HepG2 (cell line): Measurements from ENCODE around the gene JPH2. TPM values are rescaled to one million over a fixed set of nuclear protein-coding genes. Genes with fewer than 3 reads are reported as not detected.
A peak's percentile ranks its signal among the peaks of the same experiment; 100 is the strongest.

Experiments
- CBX2 ChIP-seq, 2 experiments: fragments of 200-600 bp in 1 of 2; sonication (generic); formaldehyde crosslinking in 1 of 2; IDR thresholded peaks; 2 replicates each; pipeline versions ENCODE4 v1.7.0 to v1.8.1; 2018 to 2022; ENCODE audit warnings: low read depth in 2 of 2, low read length in 1 of 2, mild to moderate bottlenecking in 1 of 2, missing genetic modification reagents in 1 of 2
- CCAR2 ChIP-seq: fragments of 200-400 bp; formaldehyde crosslinking; optimal IDR thresholded peaks from 2 replicates; pipeline ENCODE3; 2018; ENCODE audit warnings: low read depth, mild to moderate bottlenecking, low read length, moderate library complexity
- CREB1 ChIP-seq, 2 experiments: fragments of 450-650 bp in 1 of 2; IDR thresholded peaks; 2 replicates each; pipeline ENCODE4 v1.6.1; 2016 to 2017; ENCODE audit warnings: control low read depth in 1 of 2, mild to moderate bottlenecking in 1 of 2, missing compliant biosample characterization in 1 of 2, missing genetic modification characterization in 1 of 2
- EEA1 ChIP-seq: sonication (generic); formaldehyde crosslinking; IDR thresholded peaks from 2 replicates; pipeline ENCODE4 v1.5.1; 2020; ENCODE audit warnings: mild to moderate bottlenecking, missing genetic modification reagents, borderline replicate concordance
- ELF4 ChIP-seq: sonication (generic); formaldehyde crosslinking; IDR thresholded peaks from 2 replicates; pipeline ENCODE4 v1.5.0; 2020; ENCODE audit warnings: missing genetic modification reagents, mild to moderate bottlenecking, moderate library complexity, borderline replicate concordance
- FOXC1 ChIP-seq: sonication (generic); formaldehyde crosslinking; IDR thresholded peaks from 2 replicates; pipeline ENCODE4 v1.8.0; 2022; ENCODE audit warnings: mild to moderate bottlenecking, missing genetic modification reagents, borderline replicate concordance
- GZF1 ChIP-seq: sonication (generic); formaldehyde crosslinking; IDR thresholded peaks from 2 replicates; pipeline ENCODE4 v1.5.1; 2020; ENCODE audit warnings: mild to moderate bottlenecking, missing genetic modification reagents
- HDAC6 ChIP-seq: fragments of 200-600 bp; sonication (generic); IDR thresholded peaks from 2 replicates; pipeline ENCODE4 v1.7.0; 2017; ENCODE audit warnings: mild to moderate bottlenecking, antibody characterized with exemption, low read length, low read depth
- HMGXB3 ChIP-seq: sonication (generic); formaldehyde crosslinking; IDR thresholded peaks from 2 replicates; pipeline ENCODE4 v1.4.0; 2020; ENCODE audit warnings: missing genetic modification reagents, borderline replicate concordance
- KAT2B ChIP-seq: fragments of 150-350 bp; IDR thresholded peaks from 2 replicates; pipeline ENCODE4 v1.6.1; 2014; ENCODE audit warnings: low read depth, low read length, borderline replicate concordance
- KMT2A ChIP-seq: sonication (generic); formaldehyde crosslinking; IDR thresholded peaks from 2 replicates; pipeline ENCODE4 v1.4.0; 2020; ENCODE audit warnings: missing genetic modification reagents
- MTA3 ChIP-seq: sonication (generic); formaldehyde crosslinking; IDR thresholded peaks from 2 replicates; pipeline ENCODE4 v1.4.0; 2020; ENCODE audit warnings: missing genetic modification reagents
- MXD4 ChIP-seq: IDR thresholded peaks from 2 replicates; pipeline ENCODE4 v1.6.1; 2016; ENCODE audit warnings: mild to moderate bottlenecking, missing biosample characterization, missing genetic modification reagents
- NFKB2 ChIP-seq: sonication (generic); formaldehyde crosslinking; IDR thresholded peaks from 2 replicates; pipeline ENCODE4 v1.4.0; 2020; ENCODE audit warnings: missing genetic modification reagents, borderline replicate concordance
- NRL ChIP-seq: sonication (generic); formaldehyde crosslinking; IDR thresholded peaks from 2 replicates; pipeline ENCODE4 v1.5.0; 2020; ENCODE audit warnings: missing genetic modification reagents, mild to moderate bottlenecking, moderate library complexity, borderline replicate concordance
- RFXANK ChIP-seq: IDR thresholded peaks from 2 replicates; pipeline ENCODE4 v1.6.1; 2016
- SALL1 ChIP-seq: sonication (generic); formaldehyde crosslinking; IDR thresholded peaks from 2 replicates; pipeline ENCODE4 v1.8.0; 2022; ENCODE audit warnings: mild to moderate bottlenecking, missing genetic modification reagents
- SIN3A ChIP-seq: IDR thresholded peaks from 2 replicates; pipeline ENCODE4 v1.6.1; 2011; ENCODE audit warnings: low read depth, mild to moderate bottlenecking, control low read depth, low read length, borderline replicate concordance
- ZBTB7B ChIP-seq: sonication (generic); formaldehyde crosslinking; IDR thresholded peaks from 2 replicates; pipeline ENCODE4 v1.4.0; 2020; ENCODE audit warnings: missing genetic modification reagents
- ZFP90 ChIP-seq: sonication (generic); formaldehyde crosslinking; IDR thresholded peaks from 2 replicates; pipeline ENCODE4 v1.8.0; 2022; ENCODE audit warnings: missing genetic modification reagents, mild to moderate bottlenecking, inconsistent platforms, borderline replicate concordance
- ZFY ChIP-seq: sonication (generic); formaldehyde crosslinking; IDR thresholded peaks from 2 replicates; pipeline ENCODE4 v1.4.0; 2020; ENCODE audit warnings: missing genetic modification reagents
- ZNF264 ChIP-seq: sonication (generic); formaldehyde crosslinking; IDR thresholded peaks from 2 replicates; pipeline ENCODE4 v1.4.0; 2020; ENCODE audit warnings: missing genetic modification reagents
- ZNF333 ChIP-seq: sonication (generic); formaldehyde crosslinking; IDR thresholded peaks from 2 replicates; pipeline ENCODE4 v1.4.0; 2020; ENCODE audit warnings: mild to moderate bottlenecking, missing genetic modification reagents, borderline replicate concordance
- ZNF747 ChIP-seq: sonication (generic); formaldehyde crosslinking; IDR thresholded peaks from 2 replicates; pipeline ENCODE4 v1.8.1; 2023; ENCODE audit warnings: missing genetic modification reagents, mild to moderate bottlenecking, borderline replicate concordance
- ZNF773 ChIP-seq: sonication (generic); formaldehyde crosslinking; IDR thresholded peaks from 2 replicates; pipeline ENCODE4 v1.4.0; 2020; ENCODE audit warnings: missing genetic modification reagents, borderline replicate concordance
- ZSCAN30 ChIP-seq: sonication (generic); formaldehyde crosslinking; IDR thresholded peaks from 2 replicates; pipeline ENCODE4 v1.5.0; 2020; ENCODE audit warnings: mild to moderate bottlenecking, missing genetic modification reagents
- polyA plus RNA-seq, 8 experiments: library from polyadenylated mRNA; depleted of rRNA in 3 of 8; stranded (reverse) in 7 of 8; unstranded in 1 of 8; fragments of >200 nt; fragmentation: Illumina TruSeq in 4 of 8; extraction: Trizol in 4 of 8; gene quantifications; 2 replicates each; pipeline versions ENCODE4 v1.2.1 to v1.2.3, GENCODE V29; 2011 to 2016; ENCODE audit warnings: low read depth in 4 of 8, missing spikeins in 1 of 8, mixed read lengths in 1 of 8; ENCODE audit not compliant: insufficient read depth in 1 of 8
- total RNA-seq, 5 experiments: library from RNA; depleted of rRNA; stranded (reverse); fragments of >200 nt; fragmentation: Illumina TruSeq; extraction: Trizol; gene quantifications; 2 replicates each; pipeline ENCODE4 v1.2.3, GENCODE V29; 2016; ENCODE audit warnings: low read depth in 1 of 5
- TF ChIP-seq, protein P1 (sequence below): sonication (generic); formaldehyde crosslinking; conservative IDR thresholded peaks from 2 replicates; pipeline ENCODE4 v1.8.0; 2022; ENCODE audit warnings: missing genetic modification reagents

The JPH2 gene
- total and polyA plus RNA-seq, 2 of the 13 experiments (the other 11 are each of a cell fraction or from before 2014, with no cell fraction given): 0.42 TPM; not detected in 1

GRCh38 chr20:44215125-44215524 lies 28.1 kb upstream of the JPH2 start (continued):
- TF ChIP-seq, protein P1, sequence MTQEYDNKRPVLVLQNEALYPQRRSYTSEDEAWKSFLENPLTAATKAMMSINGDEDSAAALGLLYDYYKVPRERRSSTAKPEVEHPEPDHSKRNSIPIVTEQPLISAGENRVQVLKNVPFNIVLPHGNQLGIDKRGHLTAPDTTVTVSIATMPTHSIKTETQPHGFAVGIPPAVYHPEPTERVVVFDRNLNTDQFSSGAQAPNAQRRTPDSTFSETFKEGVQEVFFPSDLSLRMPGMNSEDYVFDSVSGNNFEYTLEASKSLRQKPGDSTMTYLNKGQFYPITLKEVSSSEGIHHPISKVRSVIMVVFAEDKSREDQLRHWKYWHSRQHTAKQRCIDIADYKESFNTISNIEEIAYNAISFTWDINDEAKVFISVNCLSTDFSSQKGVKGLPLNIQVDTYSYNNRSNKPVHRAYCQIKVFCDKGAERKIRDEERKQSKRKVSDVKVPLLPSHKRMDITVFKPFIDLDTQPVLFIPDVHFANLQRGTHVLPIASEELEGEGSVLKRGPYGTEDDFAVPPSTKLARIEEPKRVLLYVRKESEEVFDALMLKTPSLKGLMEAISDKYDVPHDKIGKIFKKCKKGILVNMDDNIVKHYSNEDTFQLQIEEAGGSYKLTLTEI: no peak
- 0 out of 2 replicates have a peak, but pooled peaks have one; percentile 20 for TF ChIP-seq NFKB2 (CRISPR knock-in tag)
- TF ChIP-seq SALL1 (CRISPR knock-in tag): peak; percentile 45; the same call in 1 of the 2 replicates
- TF ChIP-seq ZNF333 (CRISPR knock-in tag): no peak
- no peak for TF ChIP-seq KAT2B
- TF ChIP-seq ZSCAN30 (CRISPR knock-in tag): no peak
- TF ChIP-seq MTA3 (CRISPR knock-in tag): no peak
- peak; percentile 75 for TF ChIP-seq KMT2A (CRISPR knock-in tag)
- no peak for TF ChIP-seq HDAC6
- TF ChIP-seq NRL (CRISPR knock-in tag): no peak; the same call in 1 of the 2 replicates
- no peak for TF ChIP-seq GZF1 (CRISPR knock-in tag)
- TF ChIP-seq FOXC1 (CRISPR knock-in tag): no peak
- no peak for TF ChIP-seq ZNF747 (CRISPR knock-in tag)
- TF ChIP-seq MXD4 (CRISPR knock-in tag): no peak
- no peak for TF ChIP-seq ZFY
- TF ChIP-seq EEA1 (CRISPR knock-in tag): no peak
- TF ChIP-seq ZFP90: no peak
- no peak for TF ChIP-seq CREB1 (IDR thresholded peaks at IDR 0.05)
- TF ChIP-seq CREB1 (CRISPR knock-in tag; IDR thresholded peaks at IDR 0.05): no peak
- TF ChIP-seq RFXANK: no peak
- TF ChIP-seq ZNF264: no peak
- no peak for TF ChIP-seq CBX2 (IDR thresholded peaks at IDR 0.05; ENCODE audit: low read depth, low read length)
- no peak for TF ChIP-seq CBX2 (CRISPR knock-in tag; IDR thresholded peaks at IDR 0.05; ENCODE audit: low read depth)
- no peak for TF ChIP-seq SIN3A
- TF ChIP-seq ZNF773: no peak
- TF ChIP-seq CCAR2: no peak
- peak; percentile 42; the same call in 1 of the 2 replicates for TF ChIP-seq ZBTB7B (CRISPR knock-in tag)
- no peak for TF ChIP-seq HMGXB3 (CRISPR knock-in tag)
- TF ChIP-seq ELF4 (CRISPR knock-in tag): no peak
